ENCODE data around the gene TUT4. TPM values are rescaled to one million over a fixed set of nuclear protein-coding genes. Genes with fewer than 3 reads are reported as not detected.
A peak's percentile ranks its signal among the peaks of the same experiment; 100 is the strongest.

TUT4 gene
- total RNA-seq, 1 donor from 2014 or later, result 78.5 TPM

DNA sequence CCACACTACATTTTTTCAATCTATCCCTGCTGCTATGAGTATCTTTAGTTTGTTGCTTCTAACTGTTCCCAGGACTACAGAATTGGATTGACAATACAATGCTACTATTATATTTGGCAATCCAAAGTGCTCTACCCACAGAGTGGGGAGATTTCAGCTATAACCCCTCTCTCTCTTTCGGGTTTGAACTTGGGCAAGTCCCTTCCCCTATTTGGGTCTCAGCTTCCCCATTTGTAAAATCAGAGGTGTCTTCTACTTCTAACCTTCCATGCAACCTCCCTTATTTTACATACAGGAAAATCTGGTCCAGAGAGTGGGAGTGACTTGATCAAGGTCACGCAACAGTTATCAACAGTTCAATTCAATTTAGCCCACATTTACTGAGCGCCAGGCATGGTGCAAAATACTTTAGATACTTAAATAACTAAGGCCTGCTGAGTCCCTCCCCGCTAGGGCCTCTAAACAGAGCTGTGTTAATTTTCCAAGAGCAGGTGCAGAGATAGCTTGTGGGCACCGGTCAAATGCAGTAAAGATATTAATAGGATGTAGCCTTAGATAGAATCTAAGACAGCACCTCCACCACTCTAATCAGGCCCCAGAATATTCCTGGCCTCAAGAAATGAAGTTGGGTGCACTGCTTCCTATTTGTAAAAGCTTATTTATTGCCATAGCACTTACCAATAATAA is 39.9 kb upstream of the TUT4 start:
- peaks cover 45% of the 10 kb centered on the region for H3K4me1 Mint-ChIP-seq (ENCODE audit: unreplicated experiment)
- H3K4me3 Mint-ChIP-seq (ENCODE audit: unreplicated experiment), result no peak overlapping the region
- TF ChIP-seq, protein P1, sequence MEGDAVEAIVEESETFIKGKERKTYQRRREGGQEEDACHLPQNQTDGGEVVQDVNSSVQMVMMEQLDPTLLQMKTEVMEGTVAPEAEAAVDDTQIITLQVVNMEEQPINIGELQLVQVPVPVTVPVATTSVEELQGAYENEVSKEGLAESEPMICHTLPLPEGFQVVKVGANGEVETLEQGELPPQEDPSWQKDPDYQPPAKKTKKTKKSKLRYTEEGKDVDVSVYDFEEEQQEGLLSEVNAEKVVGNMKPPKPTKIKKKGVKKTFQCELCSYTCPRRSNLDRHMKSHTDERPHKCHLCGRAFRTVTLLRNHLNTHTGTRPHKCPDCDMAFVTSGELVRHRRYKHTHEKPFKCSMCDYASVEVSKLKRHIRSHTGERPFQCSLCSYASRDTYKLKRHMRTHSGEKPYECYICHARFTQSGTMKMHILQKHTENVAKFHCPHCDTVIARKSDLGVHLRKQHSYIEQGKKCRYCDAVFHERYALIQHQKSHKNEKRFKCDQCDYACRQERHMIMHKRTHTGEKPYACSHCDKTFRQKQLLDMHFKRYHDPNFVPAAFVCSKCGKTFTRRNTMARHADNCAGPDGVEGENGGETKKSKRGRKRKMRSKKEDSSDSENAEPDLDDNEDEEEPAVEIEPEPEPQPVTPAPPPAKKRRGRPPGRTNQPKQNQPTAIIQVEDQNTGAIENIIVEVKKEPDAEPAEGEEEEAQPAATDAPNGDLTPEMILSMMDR (IDR thresholded peaks at IDR 0.05; ENCODE audit: unreplicated experiment), result no peak
- DNase-seq (ENCODE audit: low spot score), result no peak
- no peaks in the 10 kb centered on the region for H3K9me3 Mint-ChIP-seq (ENCODE audit: unreplicated experiment)
- no peak overlapping the region for H3K27ac Mint-ChIP-seq (ENCODE audit: unreplicated experiment)
- peaks cover 3% of the 10 kb centered on the region for H3K36me3 Mint-ChIP-seq (ENCODE audit: low read depth, unreplicated experiment)
- peaks cover under 1% of the 10 kb centered on the region for H3K27me3 Mint-ChIP-seq (ENCODE audit: unreplicated experiment)

DNA sequence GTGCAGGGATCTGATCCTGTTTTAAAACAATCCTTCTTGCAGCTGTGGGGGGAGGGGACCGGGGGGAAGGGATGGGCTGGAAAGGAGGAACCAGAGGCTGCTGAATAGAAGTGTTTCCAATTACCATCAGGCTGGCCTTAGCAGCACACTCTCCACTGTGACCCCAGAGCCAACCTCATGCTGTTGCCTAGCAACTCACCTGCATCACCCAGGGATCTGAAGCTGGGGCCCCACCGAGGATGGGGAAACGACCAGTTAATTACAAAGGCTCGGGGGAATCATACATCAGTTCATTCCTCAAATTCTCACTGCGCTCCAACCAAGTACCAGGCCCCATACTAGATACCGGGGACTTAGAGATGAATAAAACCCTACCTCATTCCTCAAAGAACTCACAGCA is 37.4 kb upstream of the TUT4 start:
- TF ChIP-seq, protein P1 (IDR thresholded peaks at IDR 0.05; ENCODE audit: unreplicated experiment), result no peak
- Mint-ChIP-seq H3K4me3 (ENCODE audit: unreplicated experiment) (no peak overlapping the region), H3K4me1 (ENCODE audit: unreplicated experiment) (peaks cover 42% of the 10 kb centered on the region), H3K36me3 (ENCODE audit: low read depth, unreplicated experiment) (peaks cover 1% of the 10 kb centered on the region), H3K27ac (ENCODE audit: unreplicated experiment) (peak overlapping the region; percentile 9), H3K27me3 (ENCODE audit: unreplicated experiment) (no peaks in the 10 kb centered on the region), H3K9me3 (ENCODE audit: unreplicated experiment) (no peaks in the 10 kb centered on the region)
- DNase-seq (ENCODE audit: low spot score), result no peak

DNA sequence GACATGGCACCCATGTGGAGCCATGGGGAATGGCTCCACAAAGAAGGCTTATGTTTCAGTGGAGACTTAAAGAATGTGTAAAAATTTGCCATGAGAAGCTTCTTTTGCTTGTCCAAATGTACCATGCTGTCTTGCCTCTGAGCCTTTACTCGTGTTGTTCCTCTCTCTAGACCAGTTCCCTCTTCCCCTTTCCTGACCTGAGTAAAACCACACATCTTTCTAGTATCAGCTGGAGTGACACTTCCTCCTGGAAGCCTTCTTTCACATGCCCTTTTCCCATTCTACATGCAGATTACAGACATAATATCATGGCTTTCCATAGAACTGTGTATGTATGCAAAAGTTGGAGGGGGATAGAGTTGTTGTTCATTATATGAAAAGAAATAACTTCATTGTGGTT is 35.6 kb upstream of the TUT4 start:
- Mint-ChIP-seq H3K4me1 (ENCODE audit: unreplicated experiment) (peaks cover 27% of the 10 kb centered on the region), H3K9me3 (ENCODE audit: unreplicated experiment) (no peaks in the 10 kb centered on the region), H3K4me3 (ENCODE audit: unreplicated experiment) (no peak overlapping the region), H3K36me3 (ENCODE audit: low read depth, unreplicated experiment) (no peaks in the 10 kb centered on the region), H3K27ac (ENCODE audit: unreplicated experiment) (no peak overlapping the region), H3K27me3 (ENCODE audit: unreplicated experiment) (no peaks in the 10 kb centered on the region)
- TF ChIP-seq, protein P1 (IDR thresholded peaks at IDR 0.05; ENCODE audit: unreplicated experiment), result no peak
- no peak for DNase-seq (ENCODE audit: low spot score)

DNA sequence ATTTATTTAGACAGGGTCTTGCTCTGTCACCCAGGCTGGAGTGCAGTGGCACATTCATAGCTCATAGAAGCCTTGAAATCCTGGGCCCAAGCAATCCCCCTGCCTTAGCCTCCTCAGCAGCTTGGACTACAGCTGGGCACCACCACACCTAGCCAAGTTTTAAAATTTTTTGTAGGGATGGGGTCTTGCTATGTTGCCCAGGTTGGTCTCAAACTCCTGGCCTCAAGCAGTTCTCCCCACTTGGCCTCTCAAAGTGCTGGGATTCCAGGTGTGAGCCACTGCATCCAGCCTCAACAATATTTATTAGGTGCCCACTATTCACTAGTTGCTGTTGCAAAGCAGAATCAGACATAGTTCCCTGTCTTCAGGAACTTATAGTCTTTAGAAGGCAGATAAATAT is 35.1 kb upstream of the TUT4 start:
- peaks cover 25% of the 10 kb centered on the region for H3K4me1 Mint-ChIP-seq (ENCODE audit: unreplicated experiment)
- H3K27me3 Mint-ChIP-seq (ENCODE audit: unreplicated experiment), result no peaks in the 10 kb centered on the region

DNA sequence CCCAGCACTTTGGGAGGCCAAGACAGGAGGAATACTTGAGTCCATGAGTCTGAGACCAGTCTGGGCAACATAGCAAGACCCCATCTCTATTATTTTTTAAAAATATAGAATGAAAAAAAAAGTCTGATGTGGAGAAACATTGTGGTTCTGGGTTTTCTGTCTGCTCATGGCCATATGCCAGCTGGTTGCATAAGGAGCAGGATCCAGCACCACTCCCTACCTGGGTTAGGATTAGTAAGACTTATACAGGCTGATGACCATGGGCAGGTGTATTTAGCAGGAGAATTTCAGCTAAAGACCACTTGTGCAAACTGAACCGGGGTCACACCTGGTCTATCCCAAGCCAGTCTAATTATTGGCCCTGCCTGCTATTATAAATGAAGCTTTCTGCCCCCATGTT is 32.6 kb upstream of the TUT4 start:
- DNase-seq (ENCODE audit: low spot score), result no peak
- H3K36me3 Mint-ChIP-seq (ENCODE audit: low read depth, unreplicated experiment), result no peaks in the 10 kb centered on the region
- no peak overlapping the region for H3K4me3 Mint-ChIP-seq (ENCODE audit: unreplicated experiment)
- TF ChIP-seq, protein P1 (IDR thresholded peaks at IDR 0.05; ENCODE audit: unreplicated experiment), result no peak
- H3K27me3 Mint-ChIP-seq (ENCODE audit: unreplicated experiment), result no peaks in the 10 kb centered on the region
- H3K4me1 Mint-ChIP-seq (ENCODE audit: unreplicated experiment), result peaks cover 23% of the 10 kb centered on the region
- no peak overlapping the region for H3K27ac Mint-ChIP-seq (ENCODE audit: unreplicated experiment)
- H3K9me3 Mint-ChIP-seq (ENCODE audit: unreplicated experiment), result no peaks in the 10 kb centered on the region

More for the DNA sequence above, 35.1 kb upstream of the TUT4 start:
- H3K4me3 Mint-ChIP-seq (ENCODE audit: unreplicated experiment), result no peak overlapping the region
- H3K9me3 Mint-ChIP-seq (ENCODE audit: unreplicated experiment), result no peaks in the 10 kb centered on the region
- TF ChIP-seq, protein P1 (IDR thresholded peaks at IDR 0.05; ENCODE audit: unreplicated experiment), result no peak
- DNase-seq (ENCODE audit: low spot score), result no peak
- H3K36me3 Mint-ChIP-seq (ENCODE audit: low read depth, unreplicated experiment), result no peaks in the 10 kb centered on the region
- no peak overlapping the region for H3K27ac Mint-ChIP-seq (ENCODE audit: unreplicated experiment)
